H1 (cell line): ENCODE results near the gene P3H4. TPM values are rescaled to one million over a fixed set of nuclear protein-coding genes. Genes with fewer than 3 reads are reported as not detected.

Experiments
- CTCF ChIA-PET: fragments of 300-600 bp; sonication (Branson Sonifier 250); formaldehyde crosslinking; loops from one replicate; lab custom pipeline; 2021; ENCODE audit not compliant: partially characterized antibody; lab: Charles Lee
- POLR2A ChIA-PET: fragments of 300-600 bp; sonication (Branson Sonifier 250); formaldehyde crosslinking; loops from one replicate; lab custom pipeline; 2021; ENCODE audit warnings: inconsistent platforms; ENCODE audit not compliant: partially characterized antibody; lab: Charles Lee
- DNase-seq, 2 experiments: peaks; one replicate each; pipeline versions ENCODE4 v3.0.0 to v3.0.0-alpha.2; 2010 to 2022; ENCODE audit warnings: low spot score in 2 of 2, low read depth in 1 of 2, mixed read lengths in 1 of 2
- FAIRE-seq: peaks from 2 replicates; lab custom pipeline; 2011; peaks lifted over from hg19 to GRCh38; lab: Jason Lieb, UNC
- H2AFZ ChIP-seq: 2 replicates; pipeline ENCODE4 v1.8.1; 2012; ENCODE audit warnings: low read length, inconsistent platforms
- H2AK5ac ChIP-seq: 2 replicates; pipeline ENCODE4 v1.6.1; 2013; ENCODE audit warnings: low read depth, low read length
- H2BK120ac ChIP-seq: replicated peaks from 2 replicates; pipeline ENCODE3; 2013; ENCODE audit warnings: low read depth, low read length, inconsistent platforms
- H2BK12ac ChIP-seq: 2 replicates; pipeline ENCODE4 v1.6.1; 2013; ENCODE audit warnings: low read depth, low read length
- H2BK15ac ChIP-seq: 2 replicates; pipeline ENCODE4 v1.6.1; 2013; ENCODE audit warnings: low read length
- H2BK20ac ChIP-seq: 2 replicates; pipeline ENCODE4 v1.6.1; 2013; ENCODE audit warnings: low read length
- H2BK5ac ChIP-seq: 2 replicates; pipeline ENCODE4 v1.6.1; 2013; ENCODE audit warnings: low read depth, low read length
- H3K14ac ChIP-seq: 2 replicates; pipeline ENCODE4 v1.6.1; 2013; ENCODE audit warnings: inconsistent platforms; ENCODE audit not compliant: insufficient read length
- H3K18ac ChIP-seq: 2 replicates; pipeline ENCODE4 v1.6.1; 2013; ENCODE audit warnings: low read length; ENCODE audit errors: extremely low read depth
- H3K23ac ChIP-seq: 2 replicates; pipeline ENCODE4 v1.6.1; 2013; ENCODE audit warnings: inconsistent platforms; ENCODE audit not compliant: insufficient read length
- H3K23me2 ChIP-seq: 2 replicates; pipeline ENCODE4 v1.6.1; 2013; ENCODE audit warnings: low read depth, low read length
- H3K27ac ChIP-seq: 2 replicates; pipeline ENCODE4 v1.6.1; 2011; ENCODE audit warnings: low read depth, low read length, inconsistent platforms
- H3K27me3 ChIP-seq, 4 experiments: replicated peaks in 1 of 4; 1 replicate in 1 of 4; 2 replicates in 3 of 4; pipeline versions ENCODE4 v1.6.1 to v1.8.1; 2011 to 2013; ENCODE audit warnings: low read length in 3 of 4, mild to moderate bottlenecking in 3 of 4, inconsistent platforms in 2 of 4, mixed read lengths in 2 of 4, moderate library complexity in 1 of 4; ENCODE audit not compliant: control insufficient read depth in 3 of 4, insufficient read depth in 3 of 4; ENCODE audit errors: extremely low read depth in 1 of 4
- H3K36me3 ChIP-seq, 4 experiments: 2 replicates each; pipeline versions ENCODE4 v1.6.1 to v1.8.1; 2011 to 2013; ENCODE audit warnings: mild to moderate bottlenecking in 4 of 4, low read length in 3 of 4, moderate library complexity in 2 of 4, control low read depth in 1 of 4, inconsistent platforms in 1 of 4; ENCODE audit not compliant: insufficient read depth in 4 of 4, control insufficient read depth in 2 of 4
- H3K4ac ChIP-seq: replicated peaks from 2 replicates; pipeline ENCODE3; 2013; ENCODE audit warnings: low read length, low read depth, mixed read lengths, inconsistent platforms; ENCODE audit not compliant: insufficient read length
- H3K4me1 ChIP-seq, 4 experiments: replicated peaks in 1 of 4; 1 replicate in 1 of 4; 2 replicates in 3 of 4; pipeline versions ENCODE4 v1.6.1 to v1.8.1; 2011 to 2013; ENCODE audit warnings: low read length in 3 of 4, inconsistent platforms in 2 of 4, mixed read lengths in 1 of 4; ENCODE audit not compliant: insufficient read depth in 4 of 4, control insufficient read depth in 3 of 4
- H3K4me2 ChIP-seq, 2 experiments: 2 replicates each; pipeline versions ENCODE4 v1.6.1 to v1.8.1; 2011 to 2013; ENCODE audit warnings: low read depth in 2 of 2, low read length in 2 of 2, control low read depth in 1 of 2, inconsistent platforms in 1 of 2, mild to moderate bottlenecking in 1 of 2; ENCODE audit not compliant: insufficient read depth in 1 of 2
- H3K4me3 ChIP-seq, 4 experiments: fragments of 200-600, 300-600 bp in 1 of 4; sonication (generic), shearing (Covaris generic), sonication (Bioruptor Twin) in 1 of 4; 2 replicates each; pipeline versions ENCODE4 v1.5.1 to v1.8.1; 2011 to 2016; ENCODE audit warnings: low read length in 4 of 4, low read depth in 3 of 4, control low read depth in 2 of 4, inconsistent platforms in 2 of 4, mild to moderate bottlenecking in 2 of 4, mixed read lengths in 1 of 4, moderate library complexity in 1 of 4; ENCODE audit not compliant: insufficient read depth in 2 of 4; ENCODE audit errors: extremely low read depth in 1 of 4
- H3K56ac ChIP-seq: replicated peaks from 2 replicates; pipeline ENCODE3; 2013; ENCODE audit warnings: low read depth, mild to moderate bottlenecking, mixed read lengths, low read length, inconsistent platforms; ENCODE audit not compliant: insufficient read length
- H3K79me1 ChIP-seq: 2 replicates; pipeline ENCODE4 v1.6.1; 2013; ENCODE audit warnings: low read depth, low read length, control low read depth
- H3K79me2 ChIP-seq, 2 experiments: 2 replicates each; pipeline versions ENCODE4 v1.6.1 to v1.8.1; 2012 to 2013; ENCODE audit warnings: low read length in 2 of 2, mild to moderate bottlenecking in 2 of 2, inconsistent platforms in 1 of 2; ENCODE audit not compliant: insufficient read depth in 2 of 2, control insufficient read depth in 1 of 2
- H3K9ac ChIP-seq, 4 experiments: replicated peaks in 1 of 4; 1 replicate in 1 of 4; 2 replicates in 3 of 4; pipeline versions ENCODE4 v1.6.1 to v1.8.1; 2011 to 2013; ENCODE audit warnings: low read depth in 3 of 4, low read length in 3 of 4, control low read depth in 2 of 4, mild to moderate bottlenecking in 2 of 4, moderate library complexity in 2 of 4, inconsistent platforms in 1 of 4; ENCODE audit errors: extremely low read depth in 1 of 4
- H3K9me3 ChIP-seq, 2 experiments: 2 replicates each; pipeline versions ENCODE4 v1.6.1 to v1.8.1; 2012 to 2013; ENCODE audit warnings: mild to moderate bottlenecking in 2 of 2, moderate library complexity in 2 of 2, control low read depth in 1 of 2, inconsistent platforms in 1 of 2, low read depth in 1 of 2, low read length in 1 of 2, mixed read lengths in 1 of 2; ENCODE audit not compliant: insufficient read depth in 2 of 2
- H4K20me1 ChIP-seq, 2 experiments: replicated peaks in 1 of 2; 2 replicates each; pipeline versions ENCODE3 to v1.8.1; 2011 to 2013; ENCODE audit warnings: inconsistent platforms in 2 of 2, low read length in 2 of 2, mild to moderate bottlenecking in 1 of 2; ENCODE audit not compliant: insufficient read depth in 2 of 2, control insufficient read depth in 1 of 2
- H4K5ac ChIP-seq: 2 replicates; pipeline ENCODE4 v1.6.1; 2013; ENCODE audit warnings: low read length, low read depth, mixed read lengths, inconsistent platforms; ENCODE audit not compliant: insufficient read length
- H4K8ac ChIP-seq: 2 replicates; pipeline ENCODE4 v1.8.0; 2013; ENCODE audit warnings: mild to moderate bottlenecking, moderate library complexity, low read length, inconsistent platforms; ENCODE audit not compliant: insufficient read depth; ENCODE audit errors: extremely low read depth
- H4K91ac ChIP-seq: replicated peaks from 2 replicates; pipeline ENCODE3; 2013; ENCODE audit warnings: low read length, mixed read lengths, inconsistent platforms; ENCODE audit not compliant: insufficient read length
- SIX5 ChIP-seq: IDR thresholded peaks from 2 replicates; pipeline ENCODE4 v1.6.1; 2011; ENCODE audit warnings: mild to moderate bottlenecking, low read depth, low read length
- WGBS, 2 experiments: shearing (Covaris generic) in 1 of 2; methylation state at CpG; one replicate each; pipeline versions ENCODE4 v1.1.6 to v1.1.7; 2013 to 2015; ENCODE audit warnings: low lambda C conversion rate in 2 of 2, mixed read lengths in 2 of 2, inconsistent platforms in 1 of 2, low coverage in 1 of 2, missing lambda C conversion rate in 1 of 2; ENCODE audit not compliant: insufficient replicate concordance in 2 of 2, insufficient coverage in 1 of 2, insufficient read length in 1 of 2; ENCODE audit errors: extremely low coverage in 1 of 2, missing lambda C conversion rate in 1 of 2; 5-methylcytosine and 5-hydroxymethylcytosine counted together
- polyA plus RNA-seq, 7 experiments: library from polyadenylated mRNA; depleted of rRNA in 3 of 7; stranded (reverse) in 5 of 7; unstranded in 2 of 7; fragments of >200 nt in 5 of 7; fragments of 200-250 nt in 2 of 7; gene quantifications; 1 replicate in 5 of 7; 2 replicates in 1 of 7; 4 replicates in 1 of 7; pipeline versions ENCODE4 v1.2.1 to v1.2.3, GENCODE V29; 2011 to 2013; ENCODE audit warnings: missing spikeins in 2 of 7, mixed read lengths in 2 of 7
- total RNA-seq: library from RNA; stranded (reverse); fragmentation: NEBNext Ultra II Directional; extraction: Animal tissue kit (Norgen Biotek cat#: 25700); gene quantifications from 2 replicates; pipeline ENCODE4 v1.2.1, GENCODE V29; 2021
- TF ChIP-seq, protein P1 (sequence below): IDR thresholded peaks from 2 replicates; pipeline ENCODE4 v1.6.1; 2012; ENCODE audit warnings: inconsistent platforms

The P3H4 gene
- total and polyA plus RNA-seq, 2 of the 8 experiments (the other 6 are each of a cell fraction or from before 2014, with no cell fraction given): 23.4 to 26.7 TPM

DNA sequence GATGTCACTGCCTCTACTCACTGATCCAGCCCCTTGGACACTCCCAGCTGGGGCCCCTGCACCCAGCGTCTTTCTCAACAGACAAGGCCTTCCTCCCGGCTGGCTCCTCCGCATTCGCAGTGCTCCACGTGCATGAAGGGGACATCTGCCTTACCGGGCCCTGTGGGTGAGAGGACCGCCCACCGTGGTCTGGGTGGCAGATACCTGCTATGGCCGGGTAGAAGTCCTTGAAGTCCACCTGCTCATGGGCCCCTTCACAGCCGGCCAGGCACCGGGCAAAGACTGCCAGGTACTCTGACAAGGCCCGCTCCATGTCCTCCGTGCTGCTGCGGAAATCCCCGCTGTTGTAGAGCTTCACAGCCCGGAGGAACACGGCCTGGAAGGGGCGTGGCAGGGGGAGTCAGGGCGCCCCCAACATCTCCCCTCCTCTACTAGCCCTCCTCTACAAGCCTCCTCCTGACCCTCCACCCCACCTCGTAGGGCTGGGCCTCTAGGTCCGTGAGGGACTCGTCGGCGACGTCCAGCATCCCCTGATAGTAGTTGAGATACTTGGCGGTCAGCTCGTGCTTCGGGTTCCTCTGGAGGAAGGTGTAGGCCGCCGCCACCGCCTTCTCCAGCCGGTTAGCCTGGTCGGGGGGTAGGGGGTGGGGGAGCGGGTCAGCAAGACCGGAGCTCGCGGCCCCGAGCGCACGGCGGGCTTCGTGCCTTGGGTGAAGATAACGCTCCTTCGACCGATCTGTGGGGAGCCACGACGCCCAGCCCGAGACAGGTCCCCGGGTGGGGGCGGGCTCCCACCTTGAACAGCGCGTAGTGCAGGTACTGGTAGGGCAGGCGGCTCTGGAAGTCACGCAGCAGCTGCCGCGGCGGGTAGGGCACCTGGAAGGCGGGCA lies 845 bp downstream of the P3H4 start:
- no peak for DNase-seq
- H2BK12ac ChIP-seq: peak overlapping the region; percentile 84; the same call in 1 of the 2 replicates
- no peak overlapping the region for H4K5ac ChIP-seq
- peaks cover 0 to 6% (median 3%) of the 10 kb centered on the region in 4 experiments; a peak in 4 of 7 replicates for H3K27me3 ChIP-seq
- peak overlapping the region; percentile 81 for H2BK15ac ChIP-seq
- no peak overlapping the region for H2BK120ac ChIP-seq
- no peak for FAIRE-seq
- no peak overlapping the region for H3K23ac ChIP-seq
- no peak for TF ChIP-seq SIX5
- TF ChIP-seq, protein P1, sequence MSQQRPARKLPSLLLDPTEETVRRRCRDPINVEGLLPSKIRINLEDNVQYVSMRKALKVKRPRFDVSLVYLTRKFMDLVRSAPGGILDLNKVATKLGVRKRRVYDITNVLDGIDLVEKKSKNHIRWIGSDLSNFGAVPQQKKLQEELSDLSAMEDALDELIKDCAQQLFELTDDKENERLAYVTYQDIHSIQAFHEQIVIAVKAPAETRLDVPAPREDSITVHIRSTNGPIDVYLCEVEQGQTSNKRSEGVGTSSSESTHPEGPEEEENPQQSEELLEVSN: peak; percentile 55; the same call in 1 of the 2 replicates
- POLR2A ChIA-PET: interaction anchor here (0.7 to 4.2 kb wide), 17 partner anchors 10 to 132 kb away, joined by 3 to 40 read pairs (median 5); partner anchors contain the start of genes EIF1, HAP1 and JUP
- 48% methylated on average over 27 of the region's 58 CpGs; no CpG with 5 or more reads in 1 of the 2 experiments for WGBS, 2 experiments
- CTCF ChIA-PET: interaction anchor here (0.7 to 4.8 kb wide), 29 partner anchors 10 to 213 kb away, joined by 3 to 46 read pairs (median 5); partner anchors contain the start of genes JUP and KLHL11
- no peak overlapping the region for H3K56ac ChIP-seq
- peaks cover 0 to 28% of the 10 kb centered on the region in 2 experiments; a peak in 2 of 4 replicates for H3K79me2 ChIP-seq
- peak overlapping the region; percentile 70 to 94 (median 81) for H3K4me3 ChIP-seq
- peaks cover 21% of the 10 kb centered on the region for H3K23me2 ChIP-seq
- H3K79me1 ChIP-seq: peaks cover 16% of the 10 kb centered on the region
- peak overlapping the region; percentile 27 for H4K91ac ChIP-seq
- H3K4me1 ChIP-seq: peaks cover 0 to 23% (median 7%) of the 10 kb centered on the region in 4 experiments; a peak in 6 of 7 replicates
- 0 out of 2 replicates have a peak overlapping the region, but pooled peaks have one; percentile 91 for H2BK5ac ChIP-seq
- H2AFZ ChIP-seq: no peak overlapping the region
- H3K36me3 ChIP-seq: no peaks in the 10 kb centered on the region; a peak in 1 of 8 replicates
- no peak overlapping the region for H2BK20ac ChIP-seq
- no peak overlapping the region for H3K4ac ChIP-seq
- H2AK5ac ChIP-seq: no peak overlapping the region
- peak overlapping the region in 3 of 4 experiments; percentile 66 to 72 (median 68); a peak in 5 of 7 replicates for H3K9ac ChIP-seq
- H3K27ac ChIP-seq: no peak overlapping the region
- peaks cover 0 to 4% of the 10 kb centered on the region in 2 experiments; a peak in 1 of 4 replicates for H3K9me3 ChIP-seq
- H4K20me1 ChIP-seq: peaks cover 0 to 11% of the 10 kb centered on the region in 2 experiments
- H4K8ac ChIP-seq: peak overlapping the region; percentile 23; the same call in 1 of the 2 replicates
- peak overlapping the region; percentile 93 for H3K18ac ChIP-seq
- H3K14ac ChIP-seq: no peak overlapping the region
- H3K4me2 ChIP-seq: peak overlapping the region; percentile 94 to 95
